ENCODE data around the gene CFAP46.

GRCh38 chr10:132907821-132908620, 34.3 kb downstream of the CFAP46 start:
- TF ChIP-seq, protein P1, sequence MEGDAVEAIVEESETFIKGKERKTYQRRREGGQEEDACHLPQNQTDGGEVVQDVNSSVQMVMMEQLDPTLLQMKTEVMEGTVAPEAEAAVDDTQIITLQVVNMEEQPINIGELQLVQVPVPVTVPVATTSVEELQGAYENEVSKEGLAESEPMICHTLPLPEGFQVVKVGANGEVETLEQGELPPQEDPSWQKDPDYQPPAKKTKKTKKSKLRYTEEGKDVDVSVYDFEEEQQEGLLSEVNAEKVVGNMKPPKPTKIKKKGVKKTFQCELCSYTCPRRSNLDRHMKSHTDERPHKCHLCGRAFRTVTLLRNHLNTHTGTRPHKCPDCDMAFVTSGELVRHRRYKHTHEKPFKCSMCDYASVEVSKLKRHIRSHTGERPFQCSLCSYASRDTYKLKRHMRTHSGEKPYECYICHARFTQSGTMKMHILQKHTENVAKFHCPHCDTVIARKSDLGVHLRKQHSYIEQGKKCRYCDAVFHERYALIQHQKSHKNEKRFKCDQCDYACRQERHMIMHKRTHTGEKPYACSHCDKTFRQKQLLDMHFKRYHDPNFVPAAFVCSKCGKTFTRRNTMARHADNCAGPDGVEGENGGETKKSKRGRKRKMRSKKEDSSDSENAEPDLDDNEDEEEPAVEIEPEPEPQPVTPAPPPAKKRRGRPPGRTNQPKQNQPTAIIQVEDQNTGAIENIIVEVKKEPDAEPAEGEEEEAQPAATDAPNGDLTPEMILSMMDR (IDR thresholded peaks at IDR 0.05): no peak
- no peak for TF ChIP-seq POLR2A (IDR thresholded peaks at IDR 0.05)

Measured in adrenal gland (tissue), 5 donors.